PC-9 (cell line): ENCODE data around the gene SMAGP.

Experiments
- CTCF ChIP-seq: fragments of 200-600 bp; sonication (generic); conservative IDR thresholded peaks from 2 replicates; pipeline ENCODE4 v1.6.1; 2017; ENCODE audit warnings: mixed run types, antibody characterized with exemption, mild to moderate bottlenecking, moderate library complexity
- EZH2 ChIP-seq: fragments of 200-600 bp; sonication (generic); IDR thresholded peaks from 2 replicates; pipeline ENCODE4 v1.8.0; 2017; ENCODE audit warnings: antibody characterized with exemption, low read depth

- TF ChIP-seq CTCF, result no peak
- no peak for TF ChIP-seq EZH2
These were observed 61.0 kb downstream of the SMAGP start for GRCh38 chr12:51209259-51209658.
